HepG2 (cell line): ENCODE results near the gene CIROP. TPM values are rescaled to one million over a fixed set of nuclear protein-coding genes. Genes with fewer than 3 reads are reported as not detected.
A peak's percentile ranks its signal among the peaks of the same experiment; 100 is the strongest.

Experiments used
- CSRNP1 ChIP-seq: sonication (generic); formaldehyde crosslinking; IDR thresholded peaks from 2 replicates; pipeline ENCODE4 v1.8.1; 2023; ENCODE audit warnings: mild to moderate bottlenecking, missing genetic modification reagents
- ERF ChIP-seq: IDR thresholded peaks from 2 replicates; pipeline ENCODE4 v1.6.1; 2018; ENCODE audit warnings: missing biosample characterization, missing genetic modification reagents
- KDM5B ChIP-seq: sonication (generic); formaldehyde crosslinking; IDR thresholded peaks from 2 replicates; pipeline ENCODE4 v1.4.0; 2020; ENCODE audit warnings: missing genetic modification reagents, mild to moderate bottlenecking, borderline replicate concordance
- KLF16 ChIP-seq, 2 experiments: sonication (generic) in 1 of 2; formaldehyde crosslinking in 1 of 2; IDR thresholded peaks; 2 replicates each; pipeline versions ENCODE4 v1.6.1 to v1.8.0; 2016 to 2023; ENCODE audit warnings: missing genetic modification reagents in 2 of 2, missing compliant biosample characterization in 1 of 2
- NR2F2 ChIP-seq: IDR thresholded peaks from 2 replicates; pipeline ENCODE4 v1.6.1; 2012; ENCODE audit warnings: low read depth, inconsistent platforms, borderline replicate concordance
- PRMT3 ChIP-seq: sonication (generic); formaldehyde crosslinking; IDR thresholded peaks from 2 replicates; pipeline ENCODE4 v1.8.1; 2022; ENCODE audit warnings: low read depth, mild to moderate bottlenecking, moderate library complexity, missing genetic modification reagents, borderline replicate concordance
- RBAK ChIP-seq: sonication (generic); formaldehyde crosslinking; IDR thresholded peaks from 2 replicates; pipeline ENCODE4 v1.5.1; 2020; ENCODE audit warnings: mild to moderate bottlenecking, missing genetic modification reagents
- RFX1 ChIP-seq: fragments of 450-650 bp; IDR thresholded peaks from 2 replicates; pipeline ENCODE4 v1.6.1; 2017
- SNAPC2 ChIP-seq: sonication (generic); formaldehyde crosslinking; IDR thresholded peaks from 2 replicates; pipeline ENCODE4 v1.8.1; 2022; ENCODE audit warnings: mild to moderate bottlenecking, missing genetic modification reagents
- TEF ChIP-seq: sonication (generic); formaldehyde crosslinking; IDR thresholded peaks from 2 replicates; pipeline ENCODE4 v1.5.0; 2020; ENCODE audit warnings: missing genetic modification reagents
- TFDP1 ChIP-seq: IDR thresholded peaks from 2 replicates; pipeline ENCODE4 v1.6.1; 2016; ENCODE audit warnings: missing compliant biosample characterization, missing genetic modification reagents, borderline replicate concordance
- TOE1 ChIP-seq: sonication (generic); formaldehyde crosslinking; IDR thresholded peaks from 2 replicates; pipeline ENCODE4 v1.4.0; 2020; ENCODE audit warnings: mild to moderate bottlenecking, missing genetic modification reagents
- ZFAT ChIP-seq: sonication (generic); formaldehyde crosslinking; conservative IDR thresholded peaks from 2 replicates; pipeline ENCODE4 v1.8.1; 2023; ENCODE audit warnings: missing genetic modification reagents, inconsistent platforms
- ZHX1 ChIP-seq: sonication (generic); formaldehyde crosslinking; IDR thresholded peaks from 2 replicates; pipeline ENCODE4 v1.8.1; 2022; ENCODE audit warnings: low read depth, mild to moderate bottlenecking, missing genetic modification reagents
- ZMYM4 ChIP-seq: sonication (generic); formaldehyde crosslinking; IDR thresholded peaks from 2 replicates; pipeline ENCODE4 v1.8.1; 2023; ENCODE audit warnings: mild to moderate bottlenecking, missing genetic modification reagents
- ZNF24 ChIP-seq: fragments of 450-650 bp; IDR thresholded peaks from 2 replicates; pipeline ENCODE4 v1.6.1; 2017; ENCODE audit warnings: antibody characterized with exemption, mild to moderate bottlenecking
- ZNF317 ChIP-seq: sonication (generic); formaldehyde crosslinking; IDR thresholded peaks from 2 replicates; pipeline ENCODE4 v1.5.0; 2020; ENCODE audit warnings: mild to moderate bottlenecking, missing genetic modification reagents
- ZNF431 ChIP-seq: sonication (generic); formaldehyde crosslinking; IDR thresholded peaks from 2 replicates; pipeline ENCODE4 v1.9.0; 2022; ENCODE audit warnings: missing genetic modification reagents, low read depth, mild to moderate bottlenecking, borderline replicate concordance
- ZNF513 ChIP-seq: sonication (generic); formaldehyde crosslinking; conservative IDR thresholded peaks from 2 replicates; pipeline ENCODE4 v1.5.0; 2020; ENCODE audit warnings: missing genetic modification reagents
- ZNF562 ChIP-seq: sonication (generic); formaldehyde crosslinking; IDR thresholded peaks from 2 replicates; pipeline ENCODE4 v1.8.0; 2022; ENCODE audit warnings: missing genetic modification reagents, borderline replicate concordance
- ZNF777 ChIP-seq: sonication (generic); formaldehyde crosslinking; IDR thresholded peaks from 2 replicates; pipeline ENCODE4 v1.4.0; 2020; ENCODE audit warnings: missing genetic modification reagents
- ZNF782 ChIP-seq: sonication (generic); formaldehyde crosslinking; IDR thresholded peaks from 2 replicates; pipeline ENCODE4 v1.4.0; 2020; ENCODE audit warnings: missing genetic modification reagents, mild to moderate bottlenecking, borderline replicate concordance
- polyA plus RNA-seq, 8 experiments: library from polyadenylated mRNA; depleted of rRNA in 3 of 8; stranded (reverse) in 7 of 8; unstranded in 1 of 8; fragments of >200 nt; fragmentation: Illumina TruSeq in 4 of 8; extraction: Trizol in 4 of 8; gene quantifications; 2 replicates each; pipeline versions ENCODE4 v1.2.1 to v1.2.3, GENCODE V29; 2011 to 2016; ENCODE audit warnings: low read depth in 4 of 8, missing spikeins in 1 of 8, mixed read lengths in 1 of 8; ENCODE audit not compliant: insufficient read depth in 1 of 8
- total RNA-seq, 5 experiments: library from RNA; depleted of rRNA; stranded (reverse); fragments of >200 nt; fragmentation: Illumina TruSeq; extraction: Trizol; gene quantifications; 2 replicates each; pipeline ENCODE4 v1.2.3, GENCODE V29; 2016; ENCODE audit warnings: low read depth in 1 of 5

The CIROP gene
- total and polyA plus RNA-seq, 2 of the 13 experiments (the other 11 are each of a cell fraction or from before 2014, with no cell fraction given) = 0.07 TPM; not detected in 1

- peak; percentile 98 for TF ChIP-seq ERF
- TF ChIP-seq ZNF777 (CRISPR knock-in tag) = no peak
- TF ChIP-seq TEF = no peak
- TF ChIP-seq CSRNP1 (CRISPR knock-in tag) = no peak
- no peak for TF ChIP-seq ZFAT (CRISPR knock-in tag)
- peak; percentile 87; the same call in 1 of the 2 replicates for TF ChIP-seq KDM5B (CRISPR knock-in tag)
- TF ChIP-seq RBAK = no peak
- TF ChIP-seq ZNF24 = no peak
- 0 out of 2 replicates have a peak, but pooled peaks have one; percentile 28 for TF ChIP-seq TFDP1
- no peak for TF ChIP-seq ZNF431 (CRISPR knock-in tag)
- TF ChIP-seq PRMT3 (CRISPR knock-in tag) = 0 out of 2 replicates have a peak, but pooled peaks have one; percentile 76
- no peak for TF ChIP-seq NR2F2
- TF ChIP-seq RFX1 = no peak
- TF ChIP-seq ZNF562 (CRISPR knock-in tag) = no peak
- peak; percentile 82 for TF ChIP-seq ZMYM4
- peak; percentile 78; the same call in 1 of the 2 replicates for TF ChIP-seq SNAPC2 (CRISPR knock-in tag)
- TF ChIP-seq ZHX1 = 0 out of 2 replicates have a peak, but pooled peaks have one; percentile 57
- TF ChIP-seq ZNF782 (CRISPR knock-in tag) = 0 out of 2 replicates have a peak, but pooled peaks have one; percentile 40
- TF ChIP-seq ZNF513 (CRISPR knock-in tag) = no peak
- TF ChIP-seq ZNF317 (CRISPR knock-in tag) = 0 out of 2 replicates have a peak, but pooled peaks have one; percentile 22
- TF ChIP-seq KLF16 (CRISPR knock-in tag; IDR thresholded peaks at IDR 0.05) = peak in 1 of 2 experiments; percentile 91; a peak in 2 of 4 replicates
- TF ChIP-seq TOE1 (CRISPR knock-in tag) = no peak
Measured at GRCh38 chr14:23120541-23121251, 15.9 kb upstream of the CIROP start (continued).
